Esophagus muscularis mucosa (tissue), 4 donors: ENCODE data around the gene POLR3GL.

Experiments
- EP300 ChIP-seq: sonication (generic); formaldehyde crosslinking; IDR thresholded peaks from one replicate; pipeline ENCODE4 v1.6.1; 2017; ENCODE audit warnings: antibody characterized with exemption
- POLR2A ChIP-seq: fragments of 450-650 bp; IDR thresholded peaks from one replicate; pipeline ENCODE4 v1.6.1; 2017; ENCODE audit warnings: antibody characterized with exemption, moderate library complexity, mild to moderate bottlenecking, low read depth
- POLR2AphosphoS5 ChIP-seq, 2 donors: sonication (generic); formaldehyde crosslinking; IDR thresholded peaks; one replicate each; pipeline ENCODE4 v1.6.1; 2017; ENCODE audit warnings: antibody characterized with exemption in 2 of 2
- TF ChIP-seq, protein P1 (sequence below), 3 experiments: fragments of 200-600 bp in 2 of 3; fragments of 450-650 bp in 1 of 3; sonication (generic) in 2 of 3; IDR thresholded peaks; one replicate each; pipeline ENCODE4 v1.5.1; 2017 to 2019; ENCODE audit warnings: antibody characterized with exemption in 3 of 3, mild to moderate bottlenecking in 2 of 3, moderate library complexity in 1 of 3

DNA sequence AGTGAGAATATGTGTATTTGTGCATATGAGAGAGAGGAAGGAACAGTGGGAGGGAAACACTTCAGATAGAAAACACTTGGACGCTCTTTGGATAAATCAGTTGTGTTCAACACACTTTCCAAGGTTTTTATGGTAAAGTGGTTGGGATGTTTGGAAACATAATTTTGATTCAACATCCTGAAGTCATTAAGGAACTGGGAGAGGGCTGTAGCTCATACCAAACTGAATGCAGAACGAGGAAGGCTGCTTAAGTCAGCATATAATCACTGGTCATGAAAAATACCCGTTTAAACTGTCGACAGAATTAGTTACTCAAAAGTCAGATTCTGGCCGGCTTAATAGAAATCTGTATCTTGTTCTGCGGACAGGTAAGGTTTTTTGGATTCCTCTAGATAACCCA lies 21.6 kb upstream of the POLR3GL start:
- TF ChIP-seq, protein P1, sequence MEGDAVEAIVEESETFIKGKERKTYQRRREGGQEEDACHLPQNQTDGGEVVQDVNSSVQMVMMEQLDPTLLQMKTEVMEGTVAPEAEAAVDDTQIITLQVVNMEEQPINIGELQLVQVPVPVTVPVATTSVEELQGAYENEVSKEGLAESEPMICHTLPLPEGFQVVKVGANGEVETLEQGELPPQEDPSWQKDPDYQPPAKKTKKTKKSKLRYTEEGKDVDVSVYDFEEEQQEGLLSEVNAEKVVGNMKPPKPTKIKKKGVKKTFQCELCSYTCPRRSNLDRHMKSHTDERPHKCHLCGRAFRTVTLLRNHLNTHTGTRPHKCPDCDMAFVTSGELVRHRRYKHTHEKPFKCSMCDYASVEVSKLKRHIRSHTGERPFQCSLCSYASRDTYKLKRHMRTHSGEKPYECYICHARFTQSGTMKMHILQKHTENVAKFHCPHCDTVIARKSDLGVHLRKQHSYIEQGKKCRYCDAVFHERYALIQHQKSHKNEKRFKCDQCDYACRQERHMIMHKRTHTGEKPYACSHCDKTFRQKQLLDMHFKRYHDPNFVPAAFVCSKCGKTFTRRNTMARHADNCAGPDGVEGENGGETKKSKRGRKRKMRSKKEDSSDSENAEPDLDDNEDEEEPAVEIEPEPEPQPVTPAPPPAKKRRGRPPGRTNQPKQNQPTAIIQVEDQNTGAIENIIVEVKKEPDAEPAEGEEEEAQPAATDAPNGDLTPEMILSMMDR (IDR thresholded peaks at IDR 0.05), result no peak
- TF ChIP-seq POLR2A, result no peak
- no peak for TF ChIP-seq POLR2AphosphoS5 (IDR thresholded peaks at IDR 0.05)
- TF ChIP-seq EP300, result no peak
